ENCODE results near the gene OGFR. TPM values are rescaled to one million over a fixed set of nuclear protein-coding genes. Genes with fewer than 3 reads are reported as not detected.

The OGFR gene
- total RNA-seq, 1 experiment from 2014 or later, result 57.4 TPM

GRCh38 chr20:62795023-62795761 is 9.4 kb upstream of the OGFR start:
- POLR2A ChIA-PET (ENCODE audit: unreplicated experiment), result no interaction called here
- no peaks in the 10 kb centered on the region for H3K9me2 ChIP-seq (ENCODE audit: insufficient read depth)

GRCh38 chr20:62796699-62797491 is 7.7 kb upstream of the OGFR start:
- Histone ChIP-seq H3F3A (ENCODE audit: insufficient read depth, low read depth) (peaks cover 60% of the 10 kb centered on the region), H3K79me2 (ENCODE audit: low read depth) (peaks cover 11% of the 10 kb centered on the region), H3K4me1 (replicated peaks; ENCODE audit: insufficient read depth) (peaks cover 23% of the 10 kb centered on the region), H3K27me3 (ENCODE audit: insufficient read depth, low read depth) (no peaks in the 10 kb centered on the region), H3K9me2 (ENCODE audit: insufficient read depth) (no peaks in the 10 kb centered on the region), H3K36me3 (ENCODE audit: low read depth) (0 out of 2 replicates have a peak, but pooled peaks cover 13% of the 10 kb centered on the region), H2AFZ (no peak overlapping the region), H3K27ac (no peak overlapping the region), H3K9me3 (ENCODE audit: insufficient read depth, low read depth) (no peaks in the 10 kb centered on the region), H3K4me2 (peak overlapping the region; percentile 94), H4K20me1 (ENCODE audit: insufficient read depth) (peaks cover 14% of the 10 kb centered on the region), H3K4me3 (peak overlapping the region; percentile 85)
- DNase-seq, result no peak
- BruUV-seq (replicated peaks), result TSS peak; percentile 13
- TF ChIP-seq EZH2 (IDR thresholded peaks at IDR 0.05; ENCODE audit: low read depth) (no peak), CTCF (conservative IDR thresholded peaks at IDR 0.05) (no peak)
- ChIA-PET POLR2A (ENCODE audit: unreplicated experiment) (interaction anchor here (0.7 kb wide), 1 partner anchor 673 kb away, joined by 4 read pairs; no protein-coding TSS in a partner anchor), CTCF (interaction anchor here (0.7 to 1.2 kb wide), 3 partner anchors 8 to 93 kb away, joined by 3 to 4 read pairs (median 3); no protein-coding TSS in a partner anchor)
- intact Hi-C loops (cut with micrococcal nuclease; ENCODE audit: unreplicated experiment), result no loop called here

More at GRCh38 chr20:62795023-62795761, 9.4 kb upstream of the OGFR start:
- no peaks in the 10 kb centered on the region for H3K27me3 ChIP-seq (ENCODE audit: insufficient read depth, low read depth)
- peak overlapping the region; percentile 85 for H3K4me3 ChIP-seq
- peaks cover 29% of the 10 kb centered on the region for H3K4me1 ChIP-seq (replicated peaks; ENCODE audit: insufficient read depth)
- H2AFZ ChIP-seq, result peak overlapping the region; percentile 95
- H3F3A ChIP-seq (ENCODE audit: insufficient read depth, low read depth), result peaks cover 52% of the 10 kb centered on the region
- peak overlapping the region; percentile 51 for H3K27ac ChIP-seq
- intact Hi-C loops (cut with micrococcal nuclease; ENCODE audit: unreplicated experiment), result no loop called here
- H3K4me2 ChIP-seq, result peak overlapping the region; percentile 80
- peak; percentile 50 to 62 for DNase-seq
- H3K36me3 ChIP-seq (ENCODE audit: low read depth), result 0 out of 2 replicates have a peak, but pooled peaks cover 7% of the 10 kb centered on the region
- BruUV-seq (replicated peaks), result no TSS peak
- CTCF ChIA-PET, result interaction anchor here (1.1 kb wide), 1 partner anchor 91 kb away, joined by 8 read pairs; no protein-coding TSS in a partner anchor
- H3K79me2 ChIP-seq (ENCODE audit: low read depth), result peaks cover 11% of the 10 kb centered on the region
- TF ChIP-seq CTCF (conservative IDR thresholded peaks at IDR 0.05), result no peak
- TF ChIP-seq EZH2 (IDR thresholded peaks at IDR 0.05; ENCODE audit: low read depth), result no peak
- peaks cover 12% of the 10 kb centered on the region for H4K20me1 ChIP-seq (ENCODE audit: insufficient read depth)
- no peaks in the 10 kb centered on the region for H3K9me3 ChIP-seq (ENCODE audit: insufficient read depth, low read depth)

GRCh38 chr20:62797671-62798532 is 6.7 kb upstream of the OGFR start:
- peaks cover 11% of the 10 kb centered on the region for H3K79me2 ChIP-seq (ENCODE audit: low read depth)
- 0 out of 2 replicates have a peak, but pooled peaks cover 13% of the 10 kb centered on the region for H3K36me3 ChIP-seq (ENCODE audit: low read depth)
- peaks cover 52% of the 10 kb centered on the region for H3F3A ChIP-seq (ENCODE audit: insufficient read depth, low read depth)
- H3K9me2 ChIP-seq (ENCODE audit: insufficient read depth), result no peaks in the 10 kb centered on the region
- H3K4me1 ChIP-seq (replicated peaks; ENCODE audit: insufficient read depth), result peaks cover 14% of the 10 kb centered on the region
- peak overlapping the region; percentile 94 for H3K4me2 ChIP-seq
- TF ChIP-seq CTCF (conservative IDR thresholded peaks at IDR 0.05), result no peak
- TF ChIP-seq EZH2 (IDR thresholded peaks at IDR 0.05; ENCODE audit: low read depth), result no peak
- no peak overlapping the region for H3K27ac ChIP-seq
- no peaks in the 10 kb centered on the region for H3K27me3 ChIP-seq (ENCODE audit: insufficient read depth, low read depth)
- H3K9me3 ChIP-seq (ENCODE audit: insufficient read depth, low read depth), result no peaks in the 10 kb centered on the region
- no peak for DNase-seq
- no TSS peak for BruUV-seq (replicated peaks)
- no peak overlapping the region for H2AFZ ChIP-seq
- peaks cover 14% of the 10 kb centered on the region for H4K20me1 ChIP-seq (ENCODE audit: insufficient read depth)
- CTCF ChIA-PET, result interaction anchor here (0.7 kb wide), 1 partner anchor 22 kb away, joined by 4 read pairs; no protein-coding TSS in a partner anchor
- H3K4me3 ChIP-seq, result no peak overlapping the region
- POLR2A ChIA-PET (ENCODE audit: unreplicated experiment), result no interaction called here
- intact Hi-C loops (cut with micrococcal nuclease; ENCODE audit: unreplicated experiment), result no loop called here
